ENCODE results near the gene ZNF778. TPM values are rescaled to one million over a fixed set of nuclear protein-coding genes. Genes with fewer than 3 reads are reported as not detected.

Gene ZNF778
- total RNA-seq, 1 experiment from 2014 or later: 16.4 TPM

DNA sequence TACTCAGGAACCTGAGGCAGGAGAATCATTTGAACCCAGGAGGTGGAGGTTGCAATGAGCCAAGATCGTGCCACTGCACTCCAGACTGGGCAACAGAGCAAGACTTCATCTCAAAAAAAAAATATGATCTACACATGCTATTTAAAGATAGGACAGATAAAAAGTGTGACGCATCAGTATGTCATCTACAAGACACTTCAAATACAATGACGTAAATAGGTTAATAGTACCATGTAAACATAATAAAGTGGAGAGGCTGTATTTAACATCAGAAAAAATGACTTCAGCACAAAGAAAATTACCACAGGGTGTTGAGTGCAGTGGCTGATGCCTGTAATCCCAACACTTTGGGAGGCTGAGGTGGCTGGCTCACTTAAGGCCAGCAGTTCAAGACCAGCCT, 20.2 kb downstream of the ZNF778 start:
- no peaks in the 10 kb centered on the region for H3K27me3 Mint-ChIP-seq (ENCODE audit: low read depth)
- Histone ChIP-seq H3K56ac (ENCODE audit: insufficient read length, low read depth, low read length) (no peak overlapping the region), H3K23ac (ENCODE audit: insufficient read length, low read depth, low read length) (no peak overlapping the region), H4K5ac (ENCODE audit: insufficient read length, low read depth, low read length) (no peak overlapping the region), H2BK120ac (ENCODE audit: low read depth, low read length, poor library complexity, severe bottlenecking) (no peak overlapping the region), H4K20me1 (ENCODE audit: control insufficient read depth, insufficient read depth, insufficient read length) (no peaks in the 10 kb centered on the region), H3K4me2 (ENCODE audit: insufficient read depth, insufficient read length, low read length) (no peak overlapping the region), H4K91ac (ENCODE audit: insufficient read length, low read depth, low read length) (no peak overlapping the region), H2BK5ac (ENCODE audit: insufficient read length, low read length) (no peak overlapping the region), H2AK5ac (ENCODE audit: insufficient read length, low read length) (no peak overlapping the region), H3K27me3 (ENCODE audit: insufficient read depth, low read length) (no peaks in the 10 kb centered on the region), H4K8ac (replicated peaks; ENCODE audit: insufficient read length, low read depth, low read length) (no peak overlapping the region), H3K27ac (ENCODE audit: insufficient read length, low read depth, low read length) (no peak overlapping the region), H3K4ac (ENCODE audit: low read depth, low read length) (no peak overlapping the region), H3K23me2 (ENCODE audit: insufficient read length, low read depth, low read length, poor library complexity, severe bottlenecking) (peaks cover 6% of the 10 kb centered on the region), H3K9me3 (ENCODE audit: control insufficient read depth, low read depth, low read length) (peaks cover 9% of the 10 kb centered on the region), H3K14ac (ENCODE audit: insufficient read depth, low read length) (no peak overlapping the region), H3K79me1 (ENCODE audit: insufficient read depth, low read depth, low read length, poor library complexity, severe bottlenecking) (no peaks in the 10 kb centered on the region), H3K79me2 (ENCODE audit: insufficient read depth, low read length) (no peaks in the 10 kb centered on the region), H2BK20ac (ENCODE audit: low read depth, low read length, poor library complexity, severe bottlenecking) (no peak overlapping the region), H2BK15ac (ENCODE audit: low read depth, low read length) (no peak overlapping the region), H3K9ac (ENCODE audit: extremely low read depth, insufficient read length, low read length) (no peak overlapping the region), H3T11ph (ENCODE audit: low read length) (no peak overlapping the region), H2BK12ac (ENCODE audit: insufficient read length, low read depth, low read length) (no peak overlapping the region), H3K18ac (ENCODE audit: insufficient read length, low read depth, low read length) (no peak overlapping the region), H3K4me1 (ENCODE audit: insufficient read depth, low read length) (no peaks in the 10 kb centered on the region), H2AFZ (ENCODE audit: low read length) (no peak overlapping the region)
- H3K4me1 Mint-ChIP-seq: peaks cover 0 to 6% of the 10 kb centered on the region in 2 experiments; a peak in 2 of 4 replicates
- H3K4me3 Mint-ChIP-seq: no peak overlapping the region
- no peak for DNase-seq
- H3K36me3 Mint-ChIP-seq (ENCODE audit: insufficient read depth in 1 of 3, low read depth in 3 of 3): peaks cover 21 to 30% (median 23%) of the 10 kb centered on the region in 3 experiments
- no peak overlapping the region for H3K27ac Mint-ChIP-seq
- WGBS (ENCODE audit: extremely low coverage, insufficient read length, low lambda C conversion rate): no CpG with 5 or more reads among the region's 3 CpGs
- H3K9me3 Mint-ChIP-seq: peaks cover 13 to 17% of the 10 kb centered on the region in 2 experiments
- TF ChIP-seq, protein P1, sequence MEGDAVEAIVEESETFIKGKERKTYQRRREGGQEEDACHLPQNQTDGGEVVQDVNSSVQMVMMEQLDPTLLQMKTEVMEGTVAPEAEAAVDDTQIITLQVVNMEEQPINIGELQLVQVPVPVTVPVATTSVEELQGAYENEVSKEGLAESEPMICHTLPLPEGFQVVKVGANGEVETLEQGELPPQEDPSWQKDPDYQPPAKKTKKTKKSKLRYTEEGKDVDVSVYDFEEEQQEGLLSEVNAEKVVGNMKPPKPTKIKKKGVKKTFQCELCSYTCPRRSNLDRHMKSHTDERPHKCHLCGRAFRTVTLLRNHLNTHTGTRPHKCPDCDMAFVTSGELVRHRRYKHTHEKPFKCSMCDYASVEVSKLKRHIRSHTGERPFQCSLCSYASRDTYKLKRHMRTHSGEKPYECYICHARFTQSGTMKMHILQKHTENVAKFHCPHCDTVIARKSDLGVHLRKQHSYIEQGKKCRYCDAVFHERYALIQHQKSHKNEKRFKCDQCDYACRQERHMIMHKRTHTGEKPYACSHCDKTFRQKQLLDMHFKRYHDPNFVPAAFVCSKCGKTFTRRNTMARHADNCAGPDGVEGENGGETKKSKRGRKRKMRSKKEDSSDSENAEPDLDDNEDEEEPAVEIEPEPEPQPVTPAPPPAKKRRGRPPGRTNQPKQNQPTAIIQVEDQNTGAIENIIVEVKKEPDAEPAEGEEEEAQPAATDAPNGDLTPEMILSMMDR (conservative IDR thresholded peaks at IDR 0.05): no peak
